CD4-positive, alpha-beta T cell treated with Interleukin-15 for 1 hour (primary cell): ENCODE data around the gene C1orf226.

ENCODE experiments used
- DNase-seq: peaks from one replicate; pipeline ENCODE4 v3.0.0-alpha.2; 2020

The C1orf226 gene

DNA sequence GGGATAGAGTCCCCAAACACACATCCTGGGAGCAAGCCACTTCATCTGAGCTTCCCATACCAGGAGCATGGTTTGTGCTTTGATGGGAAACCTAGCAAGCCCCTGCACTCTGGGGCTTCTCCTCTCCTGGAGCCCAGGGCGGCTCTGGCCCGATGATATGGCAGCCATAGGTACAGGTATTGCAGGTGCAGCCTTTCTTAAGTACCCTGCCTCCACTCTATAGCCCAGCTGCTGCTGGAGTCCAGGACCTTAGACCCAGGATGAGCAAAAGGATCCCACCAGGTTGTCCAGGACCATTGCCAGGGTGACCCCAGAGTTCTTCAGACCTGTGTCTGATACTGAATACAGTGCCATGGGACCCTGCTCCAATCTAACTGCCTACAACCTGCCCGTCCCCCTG, 4.2 kb downstream of the C1orf226 start:
- no peak for DNase-seq

- DNase-seq = no peak
Observed at GRCh38 chr1:162386292-162387225, 5.0 kb downstream of the C1orf226 start.

- DNase-seq = no peak
Observed at GRCh38 chr1:162387226-162388082, 5.9 kb downstream of the C1orf226 start.

GRCh38 chr1:162388083-162388594, 6.6 kb downstream of the C1orf226 start:
- DNase-seq = no peak

DNA sequence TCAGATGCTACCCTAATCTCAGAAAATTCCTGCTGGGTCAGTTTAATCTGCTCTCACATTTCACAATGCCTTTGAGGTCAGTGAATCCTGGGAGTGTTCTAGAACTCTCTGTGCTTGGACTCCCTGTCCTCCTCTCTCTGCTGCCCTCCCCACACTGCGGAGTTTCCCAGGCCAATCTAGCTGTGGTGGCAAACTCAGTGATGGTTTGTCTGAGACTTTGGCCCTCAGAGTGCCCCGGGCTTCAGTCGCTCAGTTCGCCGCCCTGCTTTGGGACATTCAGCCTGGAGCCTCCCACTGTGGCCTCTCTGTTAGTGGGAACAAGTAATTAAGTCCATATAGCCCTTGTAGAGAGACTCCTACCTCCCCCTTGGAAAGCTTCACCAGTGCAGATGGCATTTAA, 7.1 kb downstream of the C1orf226 start:
- no peak for DNase-seq

- no peak for DNase-seq
Observed at GRCh38 chr1:162389021-162389818, 7.7 kb downstream of the C1orf226 start.

- DNase-seq = no peak
Observed at GRCh38 chr1:162389971-162390370, 8.4 kb downstream of the C1orf226 start.

DNA sequence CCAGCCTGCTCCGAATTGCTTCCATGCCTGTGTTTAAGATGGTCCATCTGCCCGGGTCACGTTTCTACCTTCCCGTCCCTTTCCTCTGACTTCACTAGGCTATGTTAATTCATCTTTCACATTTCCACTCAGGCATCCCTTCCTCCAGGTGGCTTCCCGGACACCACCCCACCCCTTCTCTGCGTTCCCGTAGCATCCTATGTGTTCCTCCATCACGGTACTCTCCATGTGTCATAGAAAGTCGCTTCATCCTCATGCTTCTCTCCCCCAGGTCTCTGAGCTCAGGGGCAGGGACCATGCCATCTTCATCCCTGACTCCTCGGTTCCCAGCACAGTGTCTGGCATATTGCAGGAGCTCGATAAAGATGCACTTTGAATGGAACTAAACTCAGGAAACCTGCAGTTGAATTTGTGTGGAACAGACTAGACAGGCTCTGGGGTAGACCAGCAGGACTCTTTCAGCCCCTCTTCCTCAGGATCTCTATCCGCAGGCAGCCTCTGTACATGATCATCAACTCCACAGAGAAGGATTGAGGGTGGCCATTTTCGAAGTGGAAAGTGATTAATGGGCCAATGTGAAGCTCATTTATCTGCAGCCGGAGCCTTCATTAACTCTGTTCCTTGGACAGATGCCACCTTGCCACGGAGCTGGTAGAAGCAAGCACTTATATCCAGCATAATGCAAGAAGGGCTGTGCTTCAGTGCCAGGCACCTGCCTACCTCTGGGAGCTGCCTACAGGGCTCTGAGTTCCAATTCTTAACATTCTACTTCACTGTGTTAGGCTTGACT, 9.1 kb downstream of the C1orf226 start:
- DNase-seq = no peak

- DNase-seq = no peak
Observed at GRCh38 chr1:162391790-162392563, 10.4 kb downstream of the C1orf226 start.

- DNase-seq = no peak
Observed at GRCh38 chr1:162396201-162396906, 14.8 kb downstream of the C1orf226 start.

- DNase-seq = no peak
Observed at GRCh38 chr1:162397039-162397448, 15.5 kb downstream of the C1orf226 start.

DNA sequence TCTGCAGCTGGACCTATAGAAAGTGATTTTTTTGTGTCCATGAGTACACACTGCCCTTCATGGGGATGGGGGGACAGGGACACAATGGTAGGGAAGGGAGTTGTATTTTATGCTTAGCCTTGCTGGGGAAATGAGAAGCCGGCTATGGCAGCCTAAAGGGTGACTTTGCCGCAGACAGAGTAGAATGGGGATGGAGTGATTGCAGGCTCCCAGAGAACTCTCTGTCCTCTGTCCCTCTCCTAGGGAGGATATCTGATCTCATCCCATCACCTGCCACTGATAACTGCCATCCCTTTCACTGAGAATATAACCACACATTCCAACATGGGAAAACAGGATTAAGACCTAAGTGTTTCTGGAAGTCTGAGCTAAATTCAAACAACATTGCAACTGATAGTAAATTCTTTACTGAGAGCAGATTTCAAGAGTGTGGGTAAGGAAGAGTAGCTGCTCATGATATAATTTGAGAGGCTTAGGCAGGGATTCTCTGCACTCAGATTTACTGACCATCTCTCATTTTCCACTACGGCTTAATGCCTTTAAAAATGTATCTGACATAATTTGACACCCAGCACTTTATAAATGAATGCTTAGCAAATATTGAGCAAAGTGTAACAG, 16.5 kb downstream of the C1orf226 start:
- DNase-seq = no peak

DNA sequence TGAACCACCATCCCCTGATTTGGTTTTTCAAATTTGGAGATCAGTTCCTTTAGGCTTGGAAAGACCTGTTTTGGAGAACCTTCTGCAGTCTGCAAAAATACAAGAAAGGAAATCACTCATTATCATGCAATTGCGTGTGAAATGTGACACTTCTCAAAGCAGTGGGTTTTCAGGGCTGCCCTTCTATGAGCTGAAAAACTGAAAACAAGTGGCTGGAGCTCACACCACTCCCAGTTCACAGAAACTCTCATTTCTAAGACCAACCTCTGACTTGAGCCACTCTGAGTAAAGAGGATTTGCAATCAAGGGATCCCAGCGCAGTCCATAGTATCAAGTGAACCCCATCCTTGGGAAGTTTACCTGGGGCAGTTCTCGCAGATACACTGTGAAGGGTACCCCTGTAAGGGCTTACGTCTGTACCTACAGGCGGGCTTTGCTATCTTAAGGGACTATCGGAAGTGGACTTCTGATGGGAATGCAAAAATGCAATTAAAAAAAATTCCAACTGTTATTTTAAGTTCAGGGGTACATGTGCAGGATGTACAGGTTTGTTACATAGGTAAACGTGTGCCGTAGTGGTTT, 17.6 kb downstream of the C1orf226 start:
- DNase-seq = no peak

GRCh38 chr1:162400790-162401355, 19.3 kb downstream of the C1orf226 start:
- DNase-seq = no peak

- DNase-seq = no peak
Observed at GRCh38 chr1:162404550-162405160, 23.1 kb downstream of the C1orf226 start.

GRCh38 chr1:162405800-162406199, 24.3 kb downstream of the C1orf226 start:
- no peak for DNase-seq

GRCh38 chr1:162406811-162407210, 25.3 kb downstream of the C1orf226 start:
- DNase-seq = no peak

- no peak for DNase-seq
Observed at GRCh38 chr1:162407539-162407938, 26.0 kb downstream of the C1orf226 start.

GRCh38 chr1:162412002-162412401, 30.5 kb downstream of the C1orf226 start, which contains the start of gene SH2D1B:
SH2D1B (minus strand) TSS chr1:162412136; CDS start chr1:162412016, 120 bp downstream.
- DNase-seq = no peak
